Activated CD8-positive, alpha-beta memory T cell treated with anti-CD3 and anti-CD28 coated beads for 1 hour (primary cell): ENCODE data around the gene TMEM59L.

ENCODE experiments used
- DNase-seq, 2 donors: peaks; one replicate each; pipeline ENCODE4 v3.0.0-alpha.2; 2020; ENCODE audit warnings: low read depth in 1 of 2; ENCODE audit errors: extremely low read depth in 1 of 2

TMEM59L gene

DNA sequence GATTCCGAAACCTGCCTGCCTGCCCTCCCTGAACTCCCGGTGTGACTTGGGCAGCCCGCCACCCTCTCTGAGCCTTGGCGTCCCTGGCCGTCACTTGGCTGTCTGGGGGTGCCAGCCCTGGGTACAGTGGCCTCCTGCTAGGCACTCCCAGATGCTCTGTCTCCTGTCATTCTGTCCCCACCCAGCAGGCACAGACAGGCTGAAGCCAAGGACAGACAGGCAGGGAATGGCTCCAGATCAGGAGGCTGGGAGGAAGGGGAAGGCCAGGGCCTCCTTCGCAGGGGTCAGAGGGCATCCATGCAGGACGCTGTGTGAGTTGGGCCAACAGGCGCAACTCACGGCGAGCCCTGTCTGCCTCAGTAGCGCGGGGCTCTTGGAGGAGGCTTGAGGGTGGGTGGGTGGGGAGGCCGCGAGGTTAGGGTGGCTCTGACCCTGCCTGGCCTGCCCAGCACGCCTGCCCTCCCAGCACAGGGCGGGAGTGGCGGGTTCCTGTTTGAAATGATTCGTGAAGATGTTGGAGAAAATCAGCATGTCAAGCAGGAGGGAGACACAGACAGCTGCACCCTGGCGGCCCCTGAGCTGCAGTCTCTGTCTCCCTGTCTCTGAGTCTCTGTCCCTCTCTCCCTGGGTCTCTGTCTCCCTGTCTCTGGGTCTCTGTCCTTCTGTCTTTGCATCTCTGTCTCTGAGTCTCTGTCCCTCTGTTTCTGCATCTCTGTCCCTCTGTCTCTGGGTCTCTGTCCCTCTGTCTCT is 43.8 kb downstream of the TMEM59L start:
- no peak for DNase-seq

DNA sequence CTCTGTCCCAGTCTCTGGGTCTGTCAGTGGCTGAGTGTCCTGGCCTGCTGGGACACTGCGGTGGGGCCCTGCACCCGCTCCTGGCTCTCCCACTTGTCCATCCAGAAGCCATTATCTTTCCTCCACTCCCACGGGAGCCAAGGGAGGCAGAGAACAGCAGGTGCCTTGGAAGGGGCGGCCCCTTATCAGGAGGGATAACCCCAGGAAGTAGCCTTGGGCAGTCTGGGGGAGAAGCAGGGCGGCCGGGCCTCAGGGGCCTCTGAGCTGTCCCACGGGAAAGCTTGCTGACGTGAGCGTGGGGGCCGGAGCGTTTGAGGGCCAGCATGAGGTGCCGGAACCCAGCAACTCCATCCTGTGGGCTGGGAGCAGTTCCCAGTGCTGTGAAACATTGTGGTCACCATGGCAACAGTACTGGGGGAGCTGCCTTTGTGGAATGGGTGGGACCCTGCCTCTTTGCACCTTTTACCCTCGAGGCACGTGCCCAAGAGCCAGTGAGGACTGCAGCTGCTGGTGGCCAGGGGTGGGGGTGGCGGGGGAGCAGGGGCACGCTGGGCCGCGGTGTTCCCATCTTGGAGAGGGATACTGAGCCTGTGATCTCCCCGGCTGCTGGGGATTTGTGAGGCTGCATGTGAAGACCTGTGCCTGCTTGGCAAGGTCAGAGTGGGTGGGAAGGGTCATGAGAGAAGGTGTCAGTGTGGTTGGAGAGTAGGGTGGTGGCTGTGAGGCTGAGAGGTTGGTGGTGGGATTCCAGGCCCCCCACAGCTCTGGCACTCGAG is 45.1 kb downstream of the TMEM59L start:
- DNase-seq, result no peak

GRCh38 chr19:18658366-18658855 is 45.7 kb downstream of the TMEM59L start:
- no peak for DNase-seq

DNA sequence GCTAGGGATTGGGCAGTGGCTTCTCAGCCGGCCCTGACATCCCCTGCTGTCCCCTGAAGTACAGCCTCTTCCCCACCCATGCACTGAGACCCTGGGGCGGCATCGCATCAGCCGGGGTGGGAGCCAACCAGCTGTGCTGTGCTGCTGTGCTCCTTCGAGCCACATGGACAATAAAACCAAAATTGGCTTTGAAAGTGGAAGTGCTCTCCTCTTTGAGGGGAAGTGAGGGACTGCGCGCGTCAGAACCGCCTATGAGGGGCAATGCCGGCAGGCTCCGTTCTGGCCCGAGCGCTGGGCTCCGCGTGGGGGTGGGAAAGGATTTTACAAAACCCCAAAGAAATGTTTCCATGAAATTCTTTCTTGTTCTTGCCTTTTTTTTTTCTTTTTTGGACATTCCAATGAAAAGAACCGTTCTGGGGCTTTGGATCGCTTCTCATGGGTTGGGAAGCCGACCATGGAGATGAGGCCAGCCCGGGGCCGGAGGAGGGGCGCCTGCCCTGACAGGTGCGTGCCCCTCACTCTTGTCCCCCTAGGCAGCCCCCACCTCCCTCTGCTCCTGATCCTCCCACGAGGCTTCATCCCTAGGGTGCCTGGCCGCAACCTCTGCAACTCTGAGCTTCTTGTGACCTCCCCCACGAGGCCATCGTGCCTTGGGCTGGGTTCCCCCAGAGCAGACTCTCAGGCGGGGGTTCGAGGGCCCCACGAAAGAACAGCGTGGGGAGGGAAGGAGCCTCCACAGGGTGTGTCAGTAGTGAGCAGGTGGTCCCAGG is 46.8 kb downstream of the TMEM59L start:
- no peak for DNase-seq

DNA sequence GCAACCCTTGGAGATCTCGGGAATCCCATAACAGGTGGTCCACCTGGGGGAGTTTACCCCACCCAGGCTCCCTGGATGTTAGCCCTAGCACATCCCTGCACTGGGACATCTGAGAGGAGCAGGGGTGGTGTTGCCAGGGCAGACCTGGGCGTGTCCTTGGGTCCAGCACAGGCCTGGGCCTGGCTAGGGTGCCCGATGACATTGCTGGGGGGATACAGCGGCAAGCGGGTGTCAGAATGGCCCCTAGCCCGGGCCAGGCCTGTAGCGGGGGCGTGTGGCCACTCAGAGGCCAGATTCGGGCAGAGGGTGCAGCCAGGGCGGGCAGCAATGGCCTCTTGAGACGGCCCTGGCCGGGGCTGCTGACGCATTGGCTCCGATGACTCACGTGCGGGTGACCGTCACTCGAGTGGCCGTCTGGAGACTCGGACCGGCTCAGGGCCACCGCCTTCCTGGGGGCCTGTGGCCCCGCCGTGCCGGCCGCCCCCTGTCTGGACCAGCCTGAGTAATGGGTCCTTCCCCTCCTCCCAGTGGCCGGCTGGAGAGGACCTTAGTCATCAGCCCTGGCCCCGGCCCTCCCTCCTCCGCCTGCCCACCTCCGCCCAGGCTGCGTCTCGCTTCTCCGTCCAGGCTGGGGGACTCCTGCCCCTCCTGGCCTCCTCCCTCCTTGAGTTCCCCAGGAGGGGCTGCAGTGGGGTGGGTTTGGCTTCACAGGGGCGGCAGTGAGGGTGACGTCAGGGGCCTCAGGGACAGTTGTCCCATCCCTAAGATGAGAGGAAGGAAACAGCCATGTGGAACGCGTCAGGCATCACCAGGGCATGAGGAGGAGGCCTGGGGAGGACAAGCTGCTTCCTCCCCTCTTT is 47.6 kb downstream of the TMEM59L start:
- DNase-seq, result no peak

GRCh38 chr19:18660939-18661670 is 48.4 kb downstream of the TMEM59L start:
- no peak for DNase-seq

DNA sequence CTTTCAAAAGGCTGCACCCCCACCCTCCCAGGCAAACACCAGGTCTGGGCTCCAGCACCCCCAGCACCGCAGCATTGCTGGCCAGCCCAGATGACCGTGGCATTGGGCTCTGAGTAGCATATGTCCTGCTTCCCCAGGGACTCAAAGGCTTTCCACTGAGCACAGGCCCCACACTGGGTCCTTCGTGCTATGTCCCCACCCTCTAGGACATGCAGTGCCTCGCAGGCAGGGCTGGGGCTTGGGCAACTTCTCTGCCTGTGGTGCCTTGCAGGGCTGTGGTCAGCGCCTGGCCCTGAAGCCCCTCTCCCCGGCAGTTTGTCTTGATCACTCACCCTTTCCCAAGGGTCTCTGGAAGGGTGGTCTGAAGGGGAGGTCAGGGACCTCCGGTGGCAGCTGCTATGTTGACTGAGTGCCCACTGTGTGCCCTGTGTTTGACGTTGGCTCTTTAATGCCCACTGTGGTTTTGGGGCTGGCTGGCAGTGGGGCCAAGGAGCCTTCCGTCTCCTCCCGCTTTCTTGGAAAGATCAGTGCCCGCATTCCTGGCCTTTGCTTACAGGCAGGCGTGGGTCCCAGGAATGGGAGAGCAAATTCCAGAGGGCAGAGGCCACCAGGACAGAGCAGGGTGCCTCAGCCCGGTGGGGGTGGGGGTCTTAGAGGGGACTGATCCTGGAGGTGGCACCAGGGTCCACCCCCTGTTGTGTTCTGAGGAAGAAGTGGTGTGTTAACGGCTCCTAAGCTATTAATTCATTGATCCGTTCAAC is 50.5 kb downstream of the TMEM59L start:
- no peak for DNase-seq

DNA sequence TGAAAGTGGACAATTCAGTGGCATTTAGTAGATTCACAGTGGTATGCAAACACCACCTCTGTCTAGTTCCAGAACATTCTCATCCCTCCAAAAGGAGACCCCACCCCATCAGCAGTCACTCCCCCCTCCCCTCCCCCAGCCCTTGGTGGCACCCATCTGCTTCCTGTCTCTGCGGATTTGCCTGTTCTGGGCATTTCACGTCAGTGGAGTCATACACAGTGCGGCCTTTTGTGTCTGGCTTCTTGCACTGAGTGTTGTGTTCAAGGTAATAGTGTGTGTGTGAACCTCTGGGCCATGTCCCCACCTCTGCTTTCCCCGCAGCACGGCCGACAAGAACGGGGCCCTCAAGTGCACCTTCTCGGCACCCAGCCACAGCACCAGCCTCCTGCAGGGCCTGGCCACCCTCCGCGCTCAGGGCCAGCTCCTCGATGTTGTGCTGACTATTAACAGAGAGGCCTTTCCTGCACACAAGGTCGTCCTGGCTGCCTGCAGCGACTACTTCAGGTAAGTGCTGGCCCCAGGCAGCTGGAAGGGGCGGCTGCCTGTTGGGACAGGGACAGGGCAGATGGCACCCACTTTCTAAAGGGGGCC is 51.4 kb downstream of the TMEM59L start:
- DNase-seq, result no peak

GRCh38 chr19:18665771-18666202 is 53.1 kb downstream of the TMEM59L start:
- no peak for DNase-seq

DNA sequence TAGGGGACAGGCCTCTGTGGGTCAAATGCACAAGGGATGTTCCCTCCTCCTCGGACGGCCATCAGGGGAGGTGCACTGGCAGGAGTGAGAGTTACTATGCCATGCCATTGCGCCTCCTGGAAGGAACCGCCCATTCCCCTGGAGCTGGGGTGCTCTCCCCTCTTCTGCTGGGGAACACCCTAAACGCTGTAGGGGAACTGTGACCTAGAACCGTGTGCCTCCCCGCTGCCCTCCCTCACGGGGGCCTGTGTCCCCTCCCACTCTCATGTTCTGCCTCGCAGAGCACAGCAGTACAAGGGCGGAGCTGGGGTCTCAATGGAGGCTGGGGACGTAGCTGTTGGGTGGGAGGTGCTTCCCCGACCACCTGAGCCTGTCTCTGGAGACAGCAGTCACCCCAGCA is 53.6 kb downstream of the TMEM59L start:
- no peak for DNase-seq

DNA sequence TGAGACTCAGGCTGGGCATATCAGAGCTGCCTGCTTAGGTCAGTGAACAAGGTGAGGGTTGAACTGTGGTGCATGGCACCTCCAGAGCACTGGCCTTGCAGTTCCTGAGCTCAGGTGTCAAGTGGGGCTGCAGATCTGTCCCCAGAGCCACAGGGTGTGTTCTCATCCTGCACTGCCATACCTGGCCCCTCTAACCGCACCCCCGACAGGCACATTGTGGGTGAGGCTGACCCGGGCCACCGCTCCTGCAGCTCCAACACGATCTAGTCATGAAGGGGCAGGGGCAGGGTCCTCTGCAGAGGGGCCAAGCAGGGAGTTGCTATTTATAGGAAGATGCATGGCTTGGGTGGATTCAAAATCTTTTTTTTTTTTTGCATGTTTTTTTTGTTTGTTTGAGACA is 54.1 kb downstream of the TMEM59L start:
- no peak for DNase-seq

GRCh38 chr19:18667531-18668251 is 55.0 kb downstream of the TMEM59L start:
- DNase-seq, result no peak

- DNase-seq, result no peak
Observed at GRCh38 chr19:18668252-18668631, 55.6 kb downstream of the TMEM59L start.

- no peak for DNase-seq
Observed at GRCh38 chr19:18668744-18669523, 56.3 kb downstream of the TMEM59L start.

DNA sequence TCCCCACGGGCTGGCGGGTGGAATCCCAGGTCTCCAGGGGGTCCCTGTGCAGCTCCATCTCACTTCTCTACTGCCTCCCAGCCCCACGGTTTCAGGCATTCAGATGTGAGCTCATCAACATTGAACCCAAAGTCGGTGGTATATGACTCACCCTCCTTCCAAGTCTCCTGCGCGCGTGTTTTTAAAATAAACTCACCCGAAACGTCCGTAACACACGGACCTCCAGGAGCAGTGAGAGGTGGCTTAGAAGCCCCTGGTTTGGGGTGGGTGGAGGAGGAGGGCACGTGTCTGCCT is 56.8 kb downstream of the TMEM59L start:
- DNase-seq, result no peak

DNA sequence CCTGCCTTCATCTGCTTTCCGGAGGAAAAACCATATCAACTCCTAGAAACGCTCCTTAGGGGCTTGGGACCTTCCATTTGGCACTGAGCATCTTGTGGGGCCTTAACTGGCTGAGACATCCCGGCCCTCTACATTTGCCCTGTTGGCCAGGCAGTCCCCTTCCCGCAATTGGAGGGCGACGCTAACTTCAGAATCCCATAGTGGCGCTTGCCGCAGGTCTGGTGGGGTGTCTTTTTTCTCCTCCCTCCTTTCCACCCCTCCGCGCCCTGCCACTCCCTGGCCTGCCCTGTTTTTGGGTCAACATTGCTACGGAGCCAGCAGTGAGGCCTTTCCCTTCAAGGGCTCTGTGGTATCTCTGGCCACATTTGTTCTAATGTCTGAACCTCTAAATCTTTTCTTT is 57.2 kb downstream of the TMEM59L start:
- no peak for DNase-seq

DNA sequence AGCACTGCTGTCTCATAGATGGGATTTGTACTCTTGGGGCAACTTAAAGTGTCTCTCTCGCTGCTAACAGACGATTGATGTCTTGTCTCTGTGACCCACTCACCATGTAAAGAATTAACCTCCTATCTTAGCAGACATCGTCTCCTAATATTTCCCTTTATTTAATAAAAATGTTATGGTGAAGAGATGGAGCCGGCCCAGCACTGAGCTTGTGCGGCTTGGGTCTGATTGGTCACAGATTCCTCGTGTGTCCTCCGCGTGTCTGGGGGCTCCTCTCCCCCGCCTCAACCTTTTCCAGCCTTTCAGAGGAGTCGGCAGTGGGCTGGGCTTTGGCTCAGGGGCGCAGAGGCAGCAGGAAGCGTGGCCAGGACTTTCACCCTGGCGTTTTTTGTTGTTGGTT is 57.6 kb downstream of the TMEM59L start:
- no peak for DNase-seq
